HG03520 (cell line): ENCODE data around the gene COX6A2.
"Not testable (repeated sequence)": the region's sequence is repeated elsewhere in the genome, so short reads cannot be mapped to it uniquely, and the experiment has no call there.

Experiments
- ATAC-seq: cut with Tn5 transposase; IDR thresholded peaks from one replicate; pipeline ENCODE4 v1.9.1; 2021; ENCODE audit warnings: mild to moderate bottlenecking, moderate library complexity; ENCODE audit not compliant: unreplicated experiment

Gene COX6A2

DNA sequence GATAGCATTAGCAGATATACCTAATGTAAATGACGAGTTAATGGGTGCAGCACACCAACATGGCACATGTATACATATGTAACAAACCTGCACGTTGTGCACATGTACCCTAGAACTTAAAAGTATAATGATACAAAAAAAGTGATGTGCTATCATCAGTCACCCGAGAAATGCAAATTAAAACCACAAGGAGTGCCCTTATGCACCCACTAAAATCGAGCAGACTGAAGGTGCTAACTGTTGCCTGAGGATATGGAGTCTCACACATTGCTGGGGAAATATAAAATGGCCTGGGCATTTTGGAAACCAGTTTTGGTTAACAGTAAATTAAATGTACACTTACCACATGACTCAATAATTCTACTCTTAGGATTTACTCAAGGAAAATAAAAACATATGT lies 10.9 kb upstream of the COX6A2 start:
- not testable (repeated sequence) for ATAC-seq

DNA sequence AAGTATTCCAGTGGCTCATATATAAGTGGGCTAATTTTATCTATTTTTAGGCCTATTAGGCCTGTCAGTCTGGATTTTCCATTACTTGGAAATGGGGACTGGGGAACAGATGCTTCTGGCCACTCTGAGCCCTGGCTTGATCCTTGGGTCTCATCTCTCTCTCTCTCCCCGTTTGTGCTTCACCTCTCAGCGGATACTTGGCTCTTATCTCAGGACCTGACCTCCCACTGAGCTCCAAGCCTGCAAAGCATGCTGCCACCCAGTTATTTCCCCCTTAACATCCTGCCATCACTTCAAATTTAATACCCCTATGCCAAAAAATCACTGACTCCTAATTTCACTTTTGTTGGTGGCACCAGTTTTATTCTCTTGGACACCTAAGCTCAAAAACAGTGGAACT lies 10.3 kb upstream of the COX6A2 start:
- no peak for ATAC-seq

DNA sequence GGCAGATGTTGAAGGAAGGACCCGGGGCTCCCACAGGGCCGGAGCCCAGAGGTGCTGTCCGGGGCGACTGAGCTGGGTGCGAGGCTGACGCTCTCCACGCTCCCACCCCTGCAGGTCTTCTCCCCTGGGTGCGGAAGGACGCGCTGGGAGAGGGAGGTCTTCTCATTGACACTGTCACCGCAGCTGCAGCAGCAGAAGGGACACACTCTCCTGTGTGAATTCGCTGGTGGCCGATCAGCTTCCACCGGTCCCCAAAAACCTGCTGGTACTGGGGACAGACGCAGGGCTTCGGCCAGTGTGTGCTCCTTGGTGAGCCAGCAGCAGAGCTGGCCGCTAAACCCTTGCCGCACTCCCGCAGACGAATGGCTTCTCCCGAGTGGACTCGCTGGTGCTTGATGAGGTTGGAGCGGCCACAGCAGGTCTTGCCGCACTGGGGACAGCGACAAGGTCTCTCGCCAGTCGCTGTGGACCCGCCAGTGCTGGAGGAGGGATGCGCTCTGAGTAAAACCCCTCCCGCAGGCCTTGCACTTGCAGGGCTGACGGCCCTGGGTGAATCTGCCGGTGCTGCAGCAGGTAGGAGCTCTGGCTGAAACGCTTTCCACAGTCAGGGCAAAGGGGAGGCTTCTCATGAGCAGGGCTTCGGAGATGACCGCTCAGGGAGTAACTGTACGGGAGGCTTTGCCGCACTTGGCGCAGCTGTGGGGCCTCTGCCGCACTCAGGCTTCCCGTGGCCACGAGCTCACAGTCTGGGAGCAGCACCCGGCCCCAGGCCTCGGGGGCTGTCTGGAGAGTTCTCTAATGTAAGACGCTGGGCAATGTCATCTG lies 8.3 kb upstream of the COX6A2 start:
- ATAC-seq: no peak

DNA sequence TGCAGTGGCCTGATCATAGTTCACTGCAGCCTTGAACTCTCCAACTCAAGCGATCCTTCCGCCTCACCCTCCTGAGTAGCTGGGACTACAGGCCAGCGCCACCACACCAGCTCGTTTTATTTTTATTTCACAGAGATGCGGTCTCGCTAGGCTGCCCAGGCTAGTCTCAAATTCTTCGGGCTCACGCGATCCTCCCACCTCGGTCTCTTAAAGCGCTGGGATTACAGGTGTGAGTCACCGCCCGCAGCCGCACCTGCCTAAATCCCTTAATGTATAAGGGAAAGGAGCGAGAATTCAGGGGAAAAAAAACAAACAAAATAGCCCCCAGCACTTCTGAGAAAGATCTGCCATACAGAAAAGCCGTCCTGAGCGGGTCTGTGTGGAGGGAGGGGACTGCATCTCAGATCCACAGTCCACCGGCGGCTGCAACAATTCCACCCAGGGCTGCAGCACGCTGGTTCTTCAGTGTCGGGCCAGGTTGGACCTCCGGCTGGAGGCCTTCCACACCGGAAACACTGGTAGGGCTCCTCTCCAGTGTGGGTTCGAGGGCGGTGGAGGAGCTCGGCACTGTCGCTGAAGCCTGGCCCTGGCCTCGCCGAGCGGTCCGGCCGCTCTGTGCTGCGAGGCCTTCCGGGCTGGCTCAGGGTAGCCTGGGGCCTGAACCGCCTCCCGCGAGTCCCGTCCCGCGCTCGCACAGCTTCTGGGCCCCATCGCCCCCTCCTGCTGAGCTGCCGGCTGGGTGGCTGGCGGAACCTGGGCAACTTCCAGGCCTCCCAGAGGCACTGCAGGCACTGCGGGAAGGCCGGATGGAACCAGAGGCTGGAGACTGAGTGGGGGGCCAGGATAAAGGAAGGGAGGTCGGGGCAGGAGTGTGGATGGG lies 7.4 kb upstream of the COX6A2 start:
- ATAC-seq: no peak

DNA sequence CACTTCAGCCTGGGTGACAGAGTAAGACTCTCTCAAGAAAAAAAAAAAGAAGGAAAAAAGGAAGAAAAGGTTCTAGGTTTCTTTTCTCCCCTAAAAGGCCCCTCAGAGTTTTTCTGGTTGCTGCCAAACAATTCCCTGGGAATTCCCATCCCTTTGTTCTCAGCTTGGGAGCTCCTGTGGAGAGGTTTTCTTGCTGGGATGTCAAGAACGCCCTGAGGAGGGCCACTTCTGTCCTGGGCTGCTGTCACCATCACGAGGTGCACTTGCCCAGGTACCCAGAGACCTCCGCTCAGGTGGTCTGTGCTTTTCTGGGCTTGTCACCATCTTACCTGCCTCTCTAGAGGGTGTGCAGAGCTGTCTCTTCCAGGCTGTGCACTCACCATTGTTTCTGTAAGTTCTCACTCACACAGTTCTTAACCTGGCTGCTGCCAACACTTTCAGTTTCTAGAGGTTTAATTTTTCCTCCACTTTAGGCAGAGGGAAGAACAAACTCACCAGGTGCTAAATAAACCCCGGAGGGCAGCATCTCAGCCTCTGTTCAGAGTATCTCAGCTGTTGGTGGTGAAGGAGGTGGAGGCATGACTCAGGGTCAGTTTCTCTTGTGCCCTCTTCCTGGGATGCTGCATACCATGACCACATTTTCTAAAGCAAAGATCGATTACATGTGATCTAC lies 2.4 kb upstream of the COX6A2 start:
- ATAC-seq: no peak

DNA sequence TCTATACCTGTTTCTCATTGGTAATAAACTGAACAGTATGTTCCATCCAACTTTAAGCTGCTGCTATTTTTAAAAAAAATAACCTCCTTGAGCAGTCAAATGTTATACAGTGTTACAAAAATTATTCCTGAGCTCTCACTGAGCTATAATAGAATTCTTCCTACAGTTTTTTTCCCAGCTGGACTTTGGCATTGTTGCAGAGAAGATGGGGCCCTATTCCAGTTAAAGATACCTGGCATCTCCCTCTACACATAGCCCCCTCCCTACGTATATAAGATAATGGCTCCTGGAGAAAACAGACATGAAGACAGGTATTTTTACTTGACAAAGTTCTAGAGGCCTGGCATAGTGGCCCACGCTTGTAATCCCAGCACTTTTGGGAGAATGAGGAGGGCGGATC lies 1.6 kb upstream of the COX6A2 start:
- no peak for ATAC-seq

DNA sequence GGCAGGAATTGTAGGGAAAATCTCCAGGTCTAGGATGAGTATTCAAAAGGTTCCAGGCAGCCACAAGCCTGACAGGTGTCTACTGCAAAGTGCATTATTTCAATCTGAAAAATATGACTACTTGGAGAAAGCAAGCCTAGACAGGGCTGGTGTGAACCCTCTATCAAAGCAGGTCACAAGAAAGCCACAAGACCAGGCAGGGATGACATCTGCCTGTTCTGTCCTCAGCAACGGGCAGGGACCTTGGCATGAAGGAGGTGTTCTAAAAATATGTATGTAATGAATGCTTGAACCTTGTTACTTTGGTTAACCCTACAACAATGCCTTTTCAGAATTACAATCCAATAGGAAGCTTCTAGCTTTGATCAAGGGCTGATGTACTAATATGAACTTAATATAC lies 1.2 kb upstream of the COX6A2 start:
- no peak for ATAC-seq

DNA sequence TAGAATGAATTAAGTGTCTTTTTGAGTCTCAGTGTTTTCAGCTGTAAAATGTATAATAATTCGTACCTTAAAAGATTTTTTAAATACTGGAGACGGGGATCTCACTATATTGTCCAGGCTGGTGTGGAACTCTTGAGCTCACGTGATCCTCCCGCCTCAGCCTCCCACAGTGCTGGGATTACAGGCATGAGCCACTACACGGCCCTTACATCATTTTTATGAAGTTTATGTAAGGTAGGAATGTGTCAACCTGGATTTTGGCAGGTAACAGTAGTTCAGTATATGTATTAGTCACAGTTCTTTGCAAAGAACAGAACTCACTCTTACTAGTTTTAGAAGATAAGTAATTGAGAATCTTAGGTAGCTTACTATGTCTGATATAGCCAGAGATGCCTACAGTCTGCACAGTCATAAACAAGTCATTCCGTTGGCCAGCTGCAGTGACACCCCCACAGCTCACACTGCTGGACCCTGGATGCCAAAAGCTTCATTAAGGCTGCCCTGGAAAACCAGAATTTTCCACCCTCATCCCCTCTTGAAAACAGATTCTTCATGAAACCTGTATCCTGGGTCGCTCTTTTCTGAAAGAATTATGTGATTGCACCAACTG lies 583 bp upstream of the COX6A2 start:
- ATAC-seq: no peak

DNA sequence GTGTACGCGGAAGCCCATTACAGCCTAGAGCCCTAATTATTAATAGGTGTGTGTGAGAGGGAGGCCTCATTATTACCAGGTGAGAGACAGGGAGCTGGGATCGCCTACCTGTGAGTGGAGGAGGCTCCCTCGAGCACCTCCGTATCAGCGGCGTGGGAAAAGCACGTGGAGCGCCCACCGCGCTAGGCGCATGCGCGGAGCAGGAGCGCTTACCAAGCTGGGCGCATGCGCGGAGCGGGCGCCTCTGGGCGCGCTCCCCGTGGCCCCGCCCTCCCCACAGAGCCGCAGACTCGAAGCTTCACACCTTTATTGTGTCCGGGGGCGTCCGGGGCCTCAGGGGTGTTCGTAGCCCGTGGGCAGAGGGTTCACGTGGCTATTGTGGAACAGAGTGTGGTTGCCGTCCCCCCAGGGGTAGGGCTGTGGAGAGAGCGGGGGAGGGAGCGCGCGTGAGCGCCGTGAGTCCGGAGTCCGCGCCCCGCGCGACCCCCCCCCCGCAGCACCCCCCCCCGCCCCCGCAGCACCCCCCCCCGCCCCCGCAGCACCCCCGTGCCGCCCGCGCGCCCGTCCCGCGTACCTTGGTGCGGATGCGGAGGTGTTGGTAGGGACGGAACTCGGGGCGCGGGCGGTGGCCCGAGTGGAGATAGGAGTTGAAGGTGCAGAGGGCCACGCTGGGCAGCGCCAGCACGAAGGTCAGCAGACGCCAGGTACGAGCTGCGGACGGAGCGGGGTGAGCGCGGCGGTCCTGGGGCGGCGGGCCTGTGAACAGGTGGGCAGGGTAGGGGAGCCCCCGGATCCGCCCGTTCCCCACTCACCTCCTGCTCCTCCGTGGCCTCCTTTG lies 500 bp downstream of the COX6A2 start:
- no peak for ATAC-seq

DNA sequence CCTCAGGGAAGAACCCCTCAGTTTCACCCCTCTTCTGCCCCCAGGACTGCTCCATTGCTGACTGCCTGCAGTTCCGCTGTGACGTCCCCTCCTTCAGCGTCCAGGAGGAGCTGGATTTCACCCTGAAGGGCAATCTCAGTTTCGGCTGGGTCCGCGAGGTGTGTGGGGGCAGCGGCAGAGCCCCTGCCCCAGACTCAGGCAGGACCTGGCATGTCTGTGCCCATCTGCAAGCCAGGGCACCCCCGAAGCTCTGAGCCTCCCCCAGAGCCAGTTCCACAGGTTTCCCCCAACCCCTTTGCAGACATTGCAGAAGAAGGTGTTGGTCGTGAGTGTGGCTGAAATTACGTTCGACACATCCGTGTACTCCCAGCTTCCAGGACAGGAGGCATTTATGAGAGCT lies 4.4 kb downstream of the COX6A2 start:
- ATAC-seq: no peak

DNA sequence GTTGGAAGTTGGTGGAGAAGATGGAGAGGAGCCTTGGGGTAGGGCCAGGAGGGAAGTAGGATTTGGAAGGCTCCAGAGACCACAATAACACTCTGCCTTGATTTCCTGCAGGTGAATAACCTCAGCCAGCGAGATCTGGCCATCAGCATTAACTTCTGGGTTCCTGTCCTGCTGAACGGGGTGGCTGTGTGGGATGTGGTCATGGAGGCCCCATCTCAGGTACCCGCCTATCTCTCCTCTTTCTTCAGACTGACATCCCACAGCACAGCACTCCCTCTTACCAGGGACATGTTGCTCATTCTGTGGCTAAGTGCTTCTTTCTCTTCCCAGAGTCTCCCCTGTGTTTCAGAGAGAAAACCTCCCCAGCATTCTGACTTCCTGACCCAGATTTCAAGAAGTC lies 4.9 kb downstream of the COX6A2 start:
- no peak for ATAC-seq

DNA sequence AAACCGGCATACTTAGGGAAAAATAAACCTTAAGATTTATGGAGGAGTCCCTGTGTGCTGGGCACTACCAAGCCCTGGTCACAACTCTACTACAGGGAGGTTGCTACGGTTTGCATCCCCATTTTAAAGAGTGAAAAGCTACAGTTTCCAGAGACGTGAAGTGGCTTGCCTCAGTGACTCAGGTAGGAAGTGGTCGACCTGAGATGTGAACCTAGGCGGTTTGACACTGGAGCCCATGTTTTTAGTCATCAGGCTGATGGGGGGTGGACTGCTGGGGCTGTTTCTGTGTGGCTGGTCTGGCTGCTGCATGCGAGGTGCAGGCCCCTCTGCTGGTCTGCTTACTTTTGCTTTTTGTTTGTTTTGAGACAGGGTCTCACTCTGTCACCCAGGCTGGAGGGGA lies 6.6 kb downstream of the COX6A2 start:
- peak; percentile 74 for ATAC-seq

DNA sequence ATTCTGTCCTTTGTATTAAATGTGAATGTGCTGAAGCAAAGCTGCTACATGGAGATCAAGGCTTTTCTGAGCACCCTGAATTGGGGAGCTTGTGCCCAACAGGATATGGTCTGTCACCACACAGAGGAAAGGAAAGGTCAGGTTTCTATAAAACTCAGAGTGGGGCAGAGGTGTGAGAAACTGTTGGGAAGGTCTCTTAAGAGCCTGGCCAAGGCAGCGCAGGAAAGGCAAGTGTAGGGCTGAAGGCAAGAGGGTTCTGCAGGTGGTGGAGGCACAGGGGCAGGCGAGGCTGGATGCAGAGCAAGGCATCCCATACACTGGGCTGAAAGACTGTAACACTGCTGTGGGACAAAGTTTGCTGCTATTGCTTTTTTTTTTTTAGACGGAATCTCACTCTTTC lies 8.1 kb downstream of the COX6A2 start:
- ATAC-seq: no peak

DNA sequence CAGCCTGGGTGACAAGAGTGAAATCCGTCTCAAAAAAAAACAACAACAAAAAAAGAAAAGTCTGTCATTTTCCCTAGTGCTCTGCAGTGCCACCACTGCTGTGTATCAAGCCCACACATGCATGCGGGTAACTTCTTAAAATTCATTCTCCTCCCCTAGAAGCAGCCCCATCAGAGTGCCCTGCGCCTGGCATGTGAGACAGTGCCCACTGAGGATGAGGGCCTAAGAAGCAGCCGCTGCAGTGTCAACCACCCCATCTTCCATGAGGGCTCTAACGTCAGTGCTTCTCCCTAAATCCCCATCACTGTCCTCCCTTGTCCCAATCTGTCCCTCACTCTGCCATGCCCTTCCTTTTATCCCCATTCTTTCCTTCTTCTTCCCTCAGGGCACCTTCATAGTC lies 10.2 kb downstream of the COX6A2 start:
- no peak for ATAC-seq

DNA sequence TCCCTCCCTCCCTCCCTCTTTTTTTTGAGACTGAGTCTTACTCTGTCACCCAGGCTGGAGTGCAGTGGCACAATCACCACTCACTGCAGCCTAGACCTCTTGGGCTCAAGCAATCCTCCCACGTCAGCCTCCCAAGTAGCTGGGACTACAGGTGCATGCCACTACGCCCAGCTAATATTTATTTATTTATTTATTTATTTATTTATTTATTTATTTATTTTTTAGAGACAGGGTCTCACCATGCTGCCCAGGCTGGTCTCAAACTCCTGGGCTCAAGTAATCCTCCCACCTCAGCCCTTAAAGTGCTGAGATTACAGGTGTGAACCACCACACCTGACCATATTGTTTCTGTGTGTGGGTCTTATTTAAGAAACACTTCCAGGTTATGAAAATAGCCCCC lies 11.1 kb downstream of the COX6A2 start:
- ATAC-seq: not testable (repeated sequence)

DNA sequence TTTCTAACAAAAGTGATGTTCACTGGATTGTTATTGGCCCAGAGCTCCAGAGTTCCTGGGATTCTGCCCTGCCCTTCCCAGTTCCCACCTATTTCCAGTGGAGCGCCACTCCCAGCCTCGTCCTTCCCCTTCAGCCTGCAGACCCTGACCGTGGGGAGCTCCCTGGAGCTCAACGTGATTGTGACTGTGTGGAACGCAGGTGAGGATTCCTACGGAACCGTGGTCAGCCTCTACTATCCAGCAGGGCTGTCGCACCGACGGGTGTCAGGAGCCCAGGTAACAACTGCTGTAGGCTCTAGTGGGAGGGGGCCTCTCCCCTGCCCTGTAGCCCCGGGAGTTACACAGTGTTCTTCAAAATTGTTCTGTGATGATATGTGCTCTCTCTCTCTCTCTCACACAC lies 11.8 kb downstream of the COX6A2 start:
- no peak for ATAC-seq

DNA sequence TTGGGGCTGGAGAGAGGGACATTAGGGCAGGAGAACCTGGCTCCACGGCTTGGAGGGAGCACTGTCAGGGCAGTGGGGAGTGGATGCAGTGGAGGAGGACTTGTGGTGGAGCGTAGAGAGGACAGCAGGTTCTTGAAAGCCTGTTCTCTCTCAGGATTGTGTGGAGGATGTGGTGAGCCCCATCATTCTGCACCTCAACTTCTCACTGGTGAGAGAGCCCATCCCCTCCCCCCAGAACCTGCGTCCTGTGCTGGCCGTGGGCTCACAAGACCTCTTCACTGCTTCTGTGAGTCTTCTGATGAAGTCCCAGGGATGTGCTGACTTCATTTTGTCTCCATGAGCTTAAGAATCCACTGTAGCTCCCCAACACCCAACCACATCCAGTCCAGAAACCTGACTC lies 13.5 kb downstream of the COX6A2 start:
- no peak for ATAC-seq

DNA sequence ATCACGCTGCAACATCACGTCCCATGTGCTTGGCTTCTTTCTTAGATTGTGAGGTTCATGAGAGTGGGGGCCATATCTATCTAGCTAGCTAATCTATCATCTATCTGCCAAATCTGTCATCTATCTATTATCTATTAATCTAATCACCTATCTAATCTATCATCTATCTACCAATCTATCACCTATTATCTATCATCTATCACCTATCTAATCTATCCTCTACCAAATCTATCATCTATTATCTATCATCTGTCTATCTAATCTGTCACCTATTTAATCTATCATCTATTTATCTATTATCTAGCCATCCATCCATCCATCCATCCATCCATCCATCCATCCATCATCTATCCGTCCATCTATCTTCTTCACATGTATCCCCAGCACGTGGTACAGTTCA lies 14.2 kb downstream of the COX6A2 start:
- ATAC-seq: no peak

DNA sequence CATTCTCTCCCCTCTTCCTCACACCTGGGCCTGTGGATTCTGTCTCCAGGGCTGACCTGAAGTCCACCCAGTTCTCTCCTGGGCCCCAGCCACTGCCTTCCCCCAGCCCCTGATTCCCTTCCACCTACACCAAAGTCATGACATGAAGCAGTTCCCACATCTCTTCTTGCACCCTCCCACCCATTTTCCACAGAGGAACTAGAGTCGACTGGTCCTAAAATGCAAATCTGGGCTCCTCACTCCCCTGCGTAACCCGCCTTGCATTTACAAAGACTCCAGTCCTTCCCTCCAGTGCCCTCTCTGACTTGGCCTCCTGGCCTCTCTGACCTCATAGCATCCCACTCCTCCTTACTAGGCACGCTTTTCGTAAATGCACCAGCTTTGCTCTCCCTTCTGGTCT lies 14.8 kb downstream of the COX6A2 start:
- no peak for ATAC-seq

DNA sequence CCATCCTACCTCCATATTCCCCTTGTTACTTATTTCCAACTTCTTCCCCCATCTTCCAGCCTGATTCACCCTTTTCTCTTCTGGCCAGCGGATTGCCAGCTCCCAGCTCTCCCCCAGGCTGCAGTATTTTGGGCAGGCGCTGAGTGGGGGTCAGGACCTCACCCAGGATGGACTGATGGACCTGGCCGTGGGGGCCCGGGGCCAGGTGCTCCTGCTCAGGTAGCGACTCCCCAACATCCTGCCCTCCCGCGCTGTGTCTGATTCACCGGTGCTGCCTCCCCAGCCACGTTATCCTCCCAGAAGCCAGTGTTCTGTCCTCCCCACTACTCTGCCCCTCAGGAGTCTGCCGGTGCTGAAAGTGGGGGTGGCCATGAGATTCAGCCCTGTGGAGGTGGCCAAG lies 15.4 kb downstream of the COX6A2 start:
- no peak for ATAC-seq
